Aorta (tissue), 5 donors: ENCODE measurements around the gene CDK14. TPM values are rescaled to one million over a fixed set of nuclear protein-coding genes. Genes with fewer than 3 reads are reported as not detected.
A peak's percentile ranks its signal among the peaks of the same experiment; 100 is the strongest.

Experiments
- ATAC-seq: fragments of 200-7000 bp; cut with Tn5 transposase; one replicate; pipeline ENCODE4 v1.9.1; 2022; ENCODE audit warnings: moderate library complexity; ENCODE audit not compliant: low FRiP score
- DNase-seq, 2 donors: peaks; one replicate each; pipeline ENCODE4 v3.0.0-alpha.2; 2020
- H3K27ac ChIP-seq, 2 donors: one replicate each; pipeline ENCODE4 v1.5.1; 2013; ENCODE audit warnings: low read length in 2 of 2, mild to moderate bottlenecking in 2 of 2, moderate library complexity in 2 of 2, control low read depth in 1 of 2, inconsistent platforms in 1 of 2, low read depth in 1 of 2
- H3K27me3 ChIP-seq, 2 donors: one replicate each; pipeline ENCODE4 v1.6.1; 2013; ENCODE audit warnings: control low read depth in 1 of 2, low read length in 1 of 2, mild to moderate bottlenecking in 1 of 2, moderate library complexity in 1 of 2; ENCODE audit not compliant: insufficient read depth in 2 of 2, control insufficient read depth in 1 of 2
- H3K36me3 ChIP-seq, 2 donors: one replicate each; pipeline ENCODE4 v1.6.1; 2013; ENCODE audit warnings: control low read depth in 1 of 2, low read length in 1 of 2, mild to moderate bottlenecking in 1 of 2; ENCODE audit not compliant: insufficient read depth in 2 of 2, control insufficient read depth in 1 of 2
- H3K4me1 ChIP-seq, 2 donors: one replicate each; pipeline ENCODE4 v1.6.1; 2013; ENCODE audit warnings: low read length in 2 of 2, control low read depth in 1 of 2, mild to moderate bottlenecking in 1 of 2, moderate library complexity in 1 of 2; ENCODE audit not compliant: insufficient read depth in 2 of 2, control insufficient read depth in 1 of 2
- H3K4me3 ChIP-seq, 2 donors: one replicate each; pipeline ENCODE4 v1.5.1; 2013; ENCODE audit warnings: low read length in 2 of 2, control low read depth in 1 of 2, mild to moderate bottlenecking in 1 of 2
- H3K9me3 ChIP-seq: one replicate; pipeline ENCODE4 v1.6.1; 2013; ENCODE audit warnings: mild to moderate bottlenecking, low read length; ENCODE audit not compliant: control insufficient read depth
- WGBS, 2 donors: extraction: QIAGEN DNeasy Blood & Tissue Kit; methylation state at CpG; one replicate each; pipeline ENCODE4 v1.1.7; 2013; 5-methylcytosine and 5-hydroxymethylcytosine counted together
- intact Hi-C, 2 donors: fragments of 100-400 bp; cut with DNase I; formaldehyde crosslinking; loops; one replicate each; pipeline versions ENCODE4 v1.14.2 to v1.15.0; 2022
- polyA plus RNA-seq, 2 donors: library from polyadenylated mRNA; stranded (reverse); fragments of 200-250 nt; gene quantifications; one replicate each; pipeline ENCODE4 v1.2.3, GENCODE V29; 2013
- total RNA-seq, 2 donors: library from RNA; stranded (reverse); fragmentation: NEBNext Ultra II Directional; extraction: Animal tissue kit (Norgen Biotek cat#: 25700); gene quantifications; one replicate each; pipeline ENCODE4 v1.2.1, GENCODE V29; 2021
- donor health status: healthy with polysubstance abuse.
- donor health status: Bipolar disorder and iron deficiency.
- donor health status: DM: no; HTN: no; CAD: no.
- donor health status: DM: no; HTN: no; CAD: no.
- donor health status: DM: yes; HTN: yes; CAD: no.

CDK14 gene
- total and polyA plus RNA-seq, 4 donors = 4.6 to 72.4 (median 29.5) TPM

DNA sequence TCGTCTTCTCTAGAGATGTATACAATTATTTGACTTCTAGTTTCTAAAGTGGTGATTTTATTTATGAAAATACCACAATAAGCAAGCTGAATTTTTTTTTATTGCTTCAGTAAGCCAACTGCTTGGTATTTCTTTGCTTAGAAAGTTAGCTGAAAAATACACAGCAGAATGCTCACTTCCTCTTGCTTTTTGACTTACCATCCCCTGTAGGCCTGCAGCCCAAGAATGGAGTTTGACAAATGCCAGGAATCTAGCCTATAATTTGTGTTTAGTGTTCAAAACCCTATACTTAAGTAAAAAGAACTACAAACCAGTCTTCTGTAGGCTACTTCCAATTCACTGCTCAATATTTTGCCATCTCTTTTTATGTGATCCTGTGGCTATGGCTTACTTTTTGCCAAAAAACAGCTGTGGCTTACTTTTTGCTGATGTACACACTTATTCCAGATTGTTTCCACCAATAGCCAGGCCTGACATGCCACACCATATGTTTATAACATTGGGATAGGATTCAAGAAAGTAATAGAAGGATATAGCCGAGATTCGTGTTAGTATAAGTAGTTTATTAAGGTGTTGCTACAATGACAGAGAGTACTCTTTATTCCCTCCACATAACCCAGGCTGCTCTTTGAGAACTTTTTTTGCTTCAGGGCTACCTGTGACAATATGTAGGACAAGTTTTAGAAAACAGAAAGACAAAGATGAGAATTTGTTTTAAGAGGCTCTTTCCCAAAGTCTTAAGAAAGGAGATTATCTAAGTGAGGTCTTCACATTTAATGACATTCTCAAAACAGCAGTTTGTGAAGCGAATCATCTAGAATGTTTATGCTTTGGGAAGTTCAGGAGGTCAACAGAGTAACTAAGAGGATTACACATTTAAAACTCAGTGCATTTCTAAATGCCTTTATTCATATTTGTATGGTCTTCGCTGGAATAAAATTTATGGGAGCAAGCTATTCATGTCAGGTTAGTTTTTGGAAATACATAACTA, 404.2 kb downstream of the CDK14 start:
- ATAC-seq (no peak), DNase-seq (no peak)
- H3K4me3 ChIP-seq = no peak overlapping the region
- H3K4me1 ChIP-seq = no peaks in the 10 kb centered on the region
- no peaks in the 10 kb centered on the region for H3K36me3 ChIP-seq
- no peaks in the 10 kb centered on the region for H3K9me3 ChIP-seq
- 82 to 84% methylated on average over 5 of the region's 5 CpGs for WGBS, 2 donors
- H3K27ac ChIP-seq = no peak overlapping the region
- H3K27me3 ChIP-seq = no peaks in the 10 kb centered on the region
- intact Hi-C loops = no loop called here

DNA sequence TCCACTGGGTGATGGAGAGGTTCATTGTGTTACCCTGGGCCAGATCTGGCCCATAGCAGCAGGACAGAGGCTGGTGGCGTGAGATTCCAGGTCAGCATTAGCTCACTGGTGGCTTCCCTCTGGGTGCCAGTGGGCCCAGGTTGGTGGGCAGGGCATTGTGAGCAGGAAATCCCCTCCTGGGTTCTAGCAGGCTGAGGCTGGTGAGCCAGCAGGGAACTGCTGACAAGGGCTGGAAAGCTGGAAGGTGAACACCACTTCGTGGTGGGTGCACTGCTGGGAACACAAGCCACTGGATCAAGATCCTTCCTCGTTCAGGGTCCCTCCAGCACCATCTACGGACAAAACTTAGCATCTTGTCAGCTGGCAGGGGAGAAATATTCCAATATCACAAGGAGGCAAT, 408.9 kb downstream of the CDK14 start:
- Histone ChIP-seq H3K27ac (no peak overlapping the region), H3K27me3 (no peaks in the 10 kb centered on the region), H3K4me3 (no peak overlapping the region), H3K36me3 (no peaks in the 10 kb centered on the region), H3K4me1 (no peaks in the 10 kb centered on the region), H3K9me3 (no peaks in the 10 kb centered on the region)
- ATAC-seq = no peak
- intact Hi-C loops = no loop called here
- DNase-seq = no peak
- WGBS, 2 donors = 87 to 95% methylated on average over 4 of the region's 4 CpGs

DNA sequence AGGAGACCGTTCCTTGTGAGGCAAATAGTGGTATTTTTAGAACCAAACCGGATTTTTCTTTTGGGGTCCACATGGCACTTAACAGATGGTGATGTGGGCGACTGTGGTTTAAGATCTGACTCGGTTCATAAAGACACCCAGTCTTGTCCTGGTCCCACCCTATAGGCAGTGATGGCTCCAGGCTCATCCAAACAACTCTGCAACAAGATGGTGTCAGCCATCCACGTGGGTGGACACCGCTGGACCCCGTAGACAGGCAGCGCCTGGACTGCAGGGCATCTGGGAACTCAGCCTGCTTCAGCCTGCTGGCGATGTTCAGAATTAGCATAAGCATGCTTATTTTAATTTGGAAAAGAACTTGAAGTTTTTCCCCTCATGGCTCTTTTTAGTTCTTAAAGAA, 409.7 kb downstream of the CDK14 start:
- Histone ChIP-seq H3K4me1 (no peaks in the 10 kb centered on the region), H3K9me3 (no peaks in the 10 kb centered on the region), H3K27ac (no peak overlapping the region), H3K4me3 (no peak overlapping the region), H3K27me3 (no peaks in the 10 kb centered on the region), H3K36me3 (no peaks in the 10 kb centered on the region)
- ATAC-seq = no peak
- intact Hi-C loops = no loop called here
- DNase-seq = no peak
- 79 to 81% methylated on average over 9 of the region's 9 CpGs for WGBS, 2 donors

DNA sequence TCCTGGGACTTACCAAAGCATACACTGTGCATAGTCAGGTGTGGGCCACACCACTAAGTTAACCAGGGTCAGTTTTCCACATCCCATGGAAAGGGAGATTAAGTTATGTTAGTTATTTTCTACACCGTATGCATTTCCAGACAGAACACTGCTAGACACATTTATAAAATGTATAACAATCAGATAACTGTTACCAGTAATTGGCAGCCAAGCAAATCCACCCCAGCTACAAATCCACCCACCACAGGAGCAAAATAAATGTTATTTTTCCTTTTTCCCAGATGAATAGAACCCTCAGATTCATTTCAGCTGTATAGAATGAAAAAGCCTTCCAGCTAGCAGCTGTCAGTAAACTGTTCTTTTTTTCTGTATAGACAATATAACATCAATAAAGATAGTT, 411.2 kb downstream of the CDK14 start:
- no peaks in the 10 kb centered on the region for H3K36me3 ChIP-seq
- H3K4me3 ChIP-seq = no peak overlapping the region
- ATAC-seq = no peak

DNA sequence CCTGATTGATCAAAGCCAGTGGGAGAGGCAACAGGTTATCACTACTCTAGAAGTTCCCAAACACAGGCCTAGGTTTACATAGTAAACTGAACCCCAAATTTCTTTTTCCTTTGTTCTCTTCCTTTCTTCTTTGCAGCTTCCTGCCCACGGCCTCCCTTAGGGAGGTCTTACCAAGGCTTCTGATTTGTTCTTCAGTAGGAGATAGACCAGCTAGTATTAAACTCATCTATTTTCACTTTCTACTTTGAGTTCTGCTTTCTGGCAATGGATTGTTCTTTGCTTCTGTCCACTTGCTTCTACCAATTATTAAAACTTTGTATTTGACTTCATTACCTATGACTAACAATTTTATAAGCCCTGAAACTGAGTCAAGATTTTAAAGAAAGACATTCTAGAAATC, 417.0 kb downstream of the CDK14 start:
- intact Hi-C loops = no loop called here
- no peaks in the 10 kb centered on the region for H3K4me1 ChIP-seq
- WGBS, 2 donors = 95 to 100% methylated on average over 1 of the region's 1 CpG

More for the DNA sequence above, 411.2 kb downstream of the CDK14 start:
- DNase-seq = no peak
- no peak overlapping the region for H3K27ac ChIP-seq
- intact Hi-C loops = no loop called here
- no peaks in the 10 kb centered on the region for H3K27me3 ChIP-seq
- WGBS, 2 donors = 9 to 25% methylated on average over 1 of the region's 1 CpG
- no peaks in the 10 kb centered on the region for H3K4me1 ChIP-seq
- no peaks in the 10 kb centered on the region for H3K9me3 ChIP-seq

DNA sequence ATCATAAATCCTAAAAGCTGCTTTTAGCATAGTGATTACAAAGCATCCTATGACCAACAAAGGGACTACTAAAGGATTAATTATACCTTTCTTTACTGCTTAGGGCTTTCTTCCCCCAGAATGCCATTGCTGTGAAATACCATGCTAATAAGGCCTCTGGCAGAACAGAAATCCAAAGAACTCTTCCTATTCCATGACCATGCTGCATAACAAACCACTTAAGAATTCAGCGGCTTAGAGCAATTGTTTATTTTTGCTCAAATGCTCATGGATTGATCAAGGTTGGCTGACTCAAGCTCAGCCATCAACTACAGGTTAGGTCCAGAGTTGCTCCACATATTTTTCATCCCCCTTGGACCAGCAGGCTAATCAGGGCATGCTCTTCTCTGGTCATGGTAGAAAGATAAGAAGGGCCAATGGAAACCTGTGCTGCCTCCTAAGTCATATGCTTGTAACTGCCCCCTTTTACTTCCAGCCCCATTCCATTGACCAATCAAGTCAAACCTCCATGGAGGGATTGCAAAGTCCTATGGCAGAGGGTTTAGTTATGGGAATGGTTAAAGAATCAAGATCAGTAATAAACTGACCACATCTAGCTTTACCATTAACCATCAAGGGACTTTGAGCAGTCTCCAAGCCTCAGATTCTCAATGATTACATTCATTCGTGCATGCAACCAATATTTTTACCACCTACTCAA, 423.7 kb downstream of the CDK14 start:
- intact Hi-C loops = no loop called here
- Histone ChIP-seq H3K4me1 (peaks cover 1 to 9% of the 10 kb centered on the region in 2 donors), H3K4me3 (no peak overlapping the region), H3K36me3 (no peaks in the 10 kb centered on the region), H3K27me3 (no peaks in the 10 kb centered on the region), H3K27ac (no peak overlapping the region), H3K9me3 (no peaks in the 10 kb centered on the region)
- DNase-seq = no peak
- no peak for ATAC-seq
- WGBS, 2 donors = 87 to 90% methylated on average over 2 of the region's 2 CpGs

More for the DNA sequence above, 417.0 kb downstream of the CDK14 start:
- Histone ChIP-seq H3K27me3 (no peaks in the 10 kb centered on the region), H3K27ac (no peak overlapping the region), H3K4me3 (no peak overlapping the region), H3K9me3 (no peaks in the 10 kb centered on the region), H3K36me3 (no peaks in the 10 kb centered on the region)
- DNase-seq (no peak), ATAC-seq (no peak)

DNA sequence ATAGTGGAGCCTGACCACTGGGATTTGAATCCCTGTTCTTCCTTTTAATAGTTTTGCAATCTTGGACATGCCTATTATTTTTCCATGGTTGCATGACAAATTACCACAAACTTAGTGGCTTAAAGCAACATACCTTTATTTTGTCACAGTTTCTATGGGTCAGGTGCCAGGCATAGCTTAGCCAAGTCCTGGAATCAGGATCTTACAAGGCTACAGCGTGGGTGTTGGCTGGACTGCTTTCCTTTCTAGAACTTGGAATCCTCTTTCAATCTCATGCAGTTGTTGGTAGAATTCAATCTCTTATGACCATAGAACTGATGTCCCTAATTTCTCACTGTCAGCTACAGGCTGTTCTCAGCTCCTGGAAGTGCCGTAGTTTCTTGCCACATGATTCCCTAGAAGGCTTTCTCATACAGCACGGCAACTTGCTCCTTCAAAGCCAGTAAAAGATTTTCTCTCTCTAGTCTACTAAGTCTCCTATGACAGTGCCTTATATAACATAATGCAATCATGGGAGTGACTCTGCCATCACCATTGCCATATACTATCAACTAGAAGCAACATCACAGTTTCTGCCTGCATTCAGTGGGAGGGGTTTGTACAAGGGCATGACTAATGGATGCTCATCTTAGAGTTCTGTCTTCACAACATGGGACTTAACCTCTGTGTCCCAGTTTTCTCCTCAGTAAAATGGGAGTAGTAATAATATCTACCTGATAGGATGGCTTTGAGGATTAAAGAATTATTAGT, 424.7 kb downstream of the CDK14 start:
- no peaks in the 10 kb centered on the region for H3K9me3 ChIP-seq
- H3K4me1 ChIP-seq = peaks cover 1 to 9% of the 10 kb centered on the region in 2 donors
- intact Hi-C loops = no loop called here
- H3K36me3 ChIP-seq = no peaks in the 10 kb centered on the region
- H3K27me3 ChIP-seq = no peaks in the 10 kb centered on the region
- peak; percentile 19 for ATAC-seq
- H3K4me3 ChIP-seq = no peak overlapping the region
- WGBS, 2 donors = 7 to 9% methylated on average over 3 of the region's 3 CpGs
- H3K27ac ChIP-seq = no peak overlapping the region
- DNase-seq = no peak

DNA sequence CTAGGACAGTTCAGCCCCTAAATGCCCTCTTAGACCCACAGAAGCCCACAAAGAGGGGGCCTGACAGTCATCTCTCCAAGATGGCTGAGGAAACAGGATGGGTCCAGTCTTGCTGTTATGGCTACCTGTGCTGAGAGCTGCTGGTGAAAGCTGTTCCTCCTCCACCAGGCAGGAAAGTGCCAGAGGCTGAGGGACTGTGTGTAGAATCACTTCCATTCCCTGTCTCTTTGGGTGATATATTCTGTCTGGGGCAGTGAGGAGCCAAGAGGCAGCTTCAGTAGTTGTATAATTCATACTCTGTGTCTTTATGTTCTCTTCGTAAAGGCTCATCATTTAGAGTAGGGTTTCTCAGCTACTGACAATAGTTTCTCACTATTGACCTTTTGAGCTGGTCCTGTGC, 425.8 kb downstream of the CDK14 start:
- Histone ChIP-seq H3K27ac (no peak overlapping the region), H3K4me3 (no peak overlapping the region), H3K9me3 (no peaks in the 10 kb centered on the region), H3K27me3 (no peaks in the 10 kb centered on the region), H3K36me3 (no peaks in the 10 kb centered on the region), H3K4me1 (peaks cover 1 to 9% of the 10 kb centered on the region in 2 donors)
- 99 to 100% methylated on average over 1 of the region's 1 CpG for WGBS, 2 donors
- DNase-seq = no peak
- no peak for ATAC-seq
- intact Hi-C loops = no loop called here
